Muscle layer of colon (tissue), 2 donors: ENCODE measurements around the gene LEMD1.
"Not testable (repeated sequence)": the region's sequence is repeated elsewhere in the genome, so short reads cannot be mapped to it uniquely, and the experiment has no call there.

Experiments
- H3K27ac ChIP-seq: one replicate; pipeline ENCODE4 v1.7.0; 2013; ENCODE audit warnings: low read depth, mild to moderate bottlenecking, low read length, moderate library complexity
- H3K27me3 ChIP-seq, 2 donors: one replicate each; pipeline ENCODE4 v1.7.0; 2013; ENCODE audit warnings: low read length in 2 of 2, mild to moderate bottlenecking in 2 of 2; ENCODE audit not compliant: insufficient read depth in 2 of 2, control insufficient read depth in 1 of 2
- H3K36me3 ChIP-seq: one replicate; pipeline ENCODE4 v1.7.0; 2013; ENCODE audit warnings: mild to moderate bottlenecking, low read length; ENCODE audit not compliant: insufficient read depth
- H3K4me1 ChIP-seq: one replicate; pipeline ENCODE4 v1.7.0; 2013; ENCODE audit warnings: mild to moderate bottlenecking, low read length; ENCODE audit not compliant: insufficient read depth
- H3K4me3 ChIP-seq, 2 donors: one replicate each; pipeline ENCODE4 v1.7.0; 2013; ENCODE audit warnings: low read length in 2 of 2, low read depth in 1 of 2, mild to moderate bottlenecking in 1 of 2, moderate library complexity in 1 of 2
- H3K9ac ChIP-seq: one replicate; pipeline ENCODE4 v1.7.0; 2013; ENCODE audit warnings: low read length
- H3K9me3 ChIP-seq: one replicate; pipeline ENCODE4 v1.7.0; 2013; ENCODE audit warnings: mild to moderate bottlenecking, low read length
- donor health status: abdominal sarcoma.
- donor health status: Adenocarcinoma of cecum.

Gene LEMD1

DNA sequence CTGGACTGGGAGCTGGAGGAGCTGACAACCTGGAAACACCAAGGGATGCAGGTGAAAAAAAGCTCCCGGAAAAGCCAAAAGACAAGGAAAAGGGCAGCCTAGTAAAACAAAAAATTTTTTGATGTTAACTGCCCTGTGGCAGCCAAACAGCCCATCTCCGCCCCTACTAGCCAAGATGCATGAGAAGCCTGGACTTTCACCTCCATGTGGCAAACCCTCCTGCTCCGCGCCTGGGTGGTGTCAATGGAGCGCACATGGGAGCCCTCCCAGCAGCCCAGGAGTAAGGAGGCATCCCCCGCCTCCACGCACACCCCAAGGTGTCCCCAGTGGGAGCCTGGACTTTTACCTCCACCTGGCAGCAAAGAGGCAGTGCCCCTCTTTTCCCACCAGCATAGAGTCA is 30.5 kb downstream of the LEMD1 start:
- Histone ChIP-seq H3K36me3 (no peaks in the 10 kb centered on the region), H3K4me3 (no peak overlapping the region), H3K27me3 (no peaks in the 10 kb centered on the region), H3K27ac (no peak overlapping the region), H3K4me1 (no peaks in the 10 kb centered on the region), H3K9me3 (no peaks in the 10 kb centered on the region), H3K9ac (no peak overlapping the region)

GRCh38 chr1:205387845-205388244 is 34.0 kb downstream of the LEMD1 start:
- Histone ChIP-seq H3K9me3 (no peaks in the 10 kb centered on the region), H3K27me3 (no peaks in the 10 kb centered on the region), H3K27ac (no peak overlapping the region), H3K36me3 (no peaks in the 10 kb centered on the region), H3K9ac (no peak overlapping the region), H3K4me1 (no peaks in the 10 kb centered on the region), H3K4me3 (no peak overlapping the region)

- not testable (repeated sequence) for H3K27me3 ChIP-seq, H3K9me3 ChIP-seq, H3K4me3 ChIP-seq, H3K4me1 ChIP-seq, H3K9ac ChIP-seq, H3K27ac ChIP-seq, H3K36me3 ChIP-seq
These were observed 38.9 kb downstream of the LEMD1 start for GRCh38 chr1:205382990-205383389.

DNA sequence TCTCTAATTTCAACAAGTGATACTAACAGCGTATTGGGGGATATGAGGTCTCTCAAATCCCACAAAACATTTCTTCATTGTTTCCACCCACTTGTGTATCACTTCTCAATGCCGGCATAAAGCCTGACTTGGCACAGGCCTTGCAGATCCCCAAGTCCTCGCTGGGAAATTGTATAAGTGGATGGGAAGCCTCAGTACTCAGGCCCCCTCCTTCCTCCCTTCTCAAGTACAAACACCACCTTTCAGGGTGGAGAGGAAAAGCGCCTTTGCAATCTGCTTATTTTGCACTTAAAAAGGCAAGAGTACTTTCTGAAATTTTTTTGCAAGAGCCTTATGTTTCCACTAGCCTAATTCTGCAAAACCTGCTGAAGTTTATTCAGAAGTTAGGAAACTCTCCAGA is 39.3 kb downstream of the LEMD1 start:
- H3K27ac ChIP-seq, result no peak overlapping the region
- H3K9me3 ChIP-seq, result no peaks in the 10 kb centered on the region
- H3K4me1 ChIP-seq, result no peaks in the 10 kb centered on the region
- H3K9ac ChIP-seq, result no peak overlapping the region
- H3K36me3 ChIP-seq, result no peaks in the 10 kb centered on the region
- no peaks in the 10 kb centered on the region for H3K27me3 ChIP-seq
- H3K4me3 ChIP-seq, result no peak overlapping the region

GRCh38 chr1:205381305-205381704 is 40.6 kb downstream of the LEMD1 start:
- H3K36me3 ChIP-seq, result no peaks in the 10 kb centered on the region
- no peak overlapping the region for H3K9ac ChIP-seq
- no peaks in the 10 kb centered on the region for H3K9me3 ChIP-seq
- H3K4me3 ChIP-seq, result no peak overlapping the region
- H3K27ac ChIP-seq, result no peak overlapping the region
- H3K4me1 ChIP-seq, result no peaks in the 10 kb centered on the region
- no peaks in the 10 kb centered on the region for H3K27me3 ChIP-seq

DNA sequence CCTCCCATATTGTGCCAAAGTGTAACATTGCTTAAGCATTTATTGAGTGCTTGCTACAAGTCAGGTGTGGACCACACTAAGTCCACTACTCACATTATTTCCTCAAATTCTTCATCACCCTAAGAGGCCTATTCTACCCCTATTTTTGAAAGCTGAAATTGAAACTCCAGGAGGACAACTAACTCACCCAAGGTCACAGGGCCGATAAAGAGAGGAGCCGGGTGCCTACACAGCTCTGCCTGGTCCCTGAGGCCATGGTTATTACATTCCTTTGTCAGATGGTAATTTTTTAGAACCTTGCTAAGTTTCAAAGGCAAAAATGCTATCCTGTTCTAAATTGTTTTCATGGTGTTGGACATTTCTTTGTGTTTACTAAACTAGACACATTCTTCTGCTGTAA is 41.0 kb downstream of the LEMD1 start:
- Histone ChIP-seq H3K9ac (no peak overlapping the region), H3K27ac (no peak overlapping the region), H3K9me3 (no peaks in the 10 kb centered on the region), H3K4me3 (no peak overlapping the region), H3K36me3 (no peaks in the 10 kb centered on the region), H3K4me1 (no peaks in the 10 kb centered on the region), H3K27me3 (no peaks in the 10 kb centered on the region)

DNA sequence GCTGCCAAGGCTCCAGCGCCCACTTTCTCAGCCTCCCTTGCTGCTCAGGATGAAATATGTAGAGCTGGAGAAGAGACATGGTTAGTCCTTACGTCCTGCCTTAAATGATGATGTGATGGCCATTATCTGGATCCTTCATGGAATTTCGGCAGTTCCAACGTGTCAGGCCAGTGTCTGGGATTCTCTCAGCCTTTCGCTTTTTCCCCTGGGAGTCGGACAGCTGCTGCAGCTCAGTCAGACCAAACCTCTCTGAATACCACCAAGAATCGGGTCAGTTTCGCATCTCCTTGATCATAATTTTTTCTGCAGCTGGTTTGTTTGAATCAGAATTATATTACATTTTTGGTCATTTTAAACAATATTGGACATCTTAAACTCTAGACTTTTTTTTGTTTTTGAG is 42.8 kb downstream of the LEMD1 start:
- Histone ChIP-seq H3K4me3 (no peak overlapping the region), H3K27me3 (peaks cover 0 to 6% of the 10 kb centered on the region in 2 donors), H3K9me3 (no peaks in the 10 kb centered on the region), H3K9ac (no peak overlapping the region), H3K36me3 (no peaks in the 10 kb centered on the region), H3K27ac (no peak overlapping the region), H3K4me1 (no peaks in the 10 kb centered on the region)

GRCh38 chr1:205377355-205377754 is 44.5 kb downstream of the LEMD1 start:
- Histone ChIP-seq H3K36me3 (no peaks in the 10 kb centered on the region), H3K27me3 (peaks cover 0 to 6% of the 10 kb centered on the region in 2 donors), H3K27ac (no peak overlapping the region), H3K4me3 (no peak overlapping the region), H3K4me1 (no peaks in the 10 kb centered on the region), H3K9me3 (no peaks in the 10 kb centered on the region), H3K9ac (no peak overlapping the region)

GRCh38 chr1:205376739-205377138 is 45.1 kb downstream of the LEMD1 start:
- no peak overlapping the region for H3K9ac ChIP-seq
- no peaks in the 10 kb centered on the region for H3K9me3 ChIP-seq
- H3K27me3 ChIP-seq, result peaks cover 0 to 6% of the 10 kb centered on the region in 2 donors
- no peaks in the 10 kb centered on the region for H3K36me3 ChIP-seq
- H3K4me3 ChIP-seq, result no peak overlapping the region
- H3K4me1 ChIP-seq, result no peaks in the 10 kb centered on the region
- H3K27ac ChIP-seq, result no peak overlapping the region

DNA sequence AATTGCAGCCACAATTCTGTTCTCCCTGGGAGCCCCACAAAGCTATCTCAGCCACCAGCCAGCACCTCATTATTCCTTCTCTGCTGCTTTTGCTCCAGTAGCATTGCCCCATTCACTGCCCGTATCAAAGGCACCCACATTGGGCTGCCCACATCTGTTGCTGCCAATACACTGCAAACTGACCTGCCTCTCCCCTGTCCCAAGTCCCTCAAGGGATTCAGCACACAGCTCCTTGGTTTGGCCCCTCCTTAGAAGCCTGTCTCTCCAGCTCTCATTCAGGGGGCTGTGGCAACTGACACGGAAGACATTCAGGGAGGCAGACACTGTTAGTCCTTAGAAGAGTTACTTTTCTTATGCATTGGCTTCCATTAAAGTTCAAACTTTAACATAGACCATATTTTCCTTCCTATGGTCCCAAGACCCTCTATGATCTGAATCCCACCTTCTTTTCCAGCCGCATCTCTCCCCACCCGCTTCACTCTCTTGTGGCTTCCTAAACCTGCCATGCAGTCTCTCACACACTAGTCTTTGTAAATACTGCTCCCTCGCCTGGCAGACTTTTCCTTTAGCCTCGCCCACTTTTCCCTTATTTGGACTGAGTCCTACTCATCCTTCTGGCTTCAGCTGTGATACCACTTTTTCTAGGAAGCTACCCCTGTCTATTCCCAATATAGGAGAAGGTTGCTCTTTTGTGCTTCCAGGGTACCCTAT is 45.9 kb downstream of the LEMD1 start:
- no peaks in the 10 kb centered on the region for H3K36me3 ChIP-seq
- H3K9ac ChIP-seq, result no peak overlapping the region
- no peaks in the 10 kb centered on the region for H3K9me3 ChIP-seq
- H3K27me3 ChIP-seq, result peaks cover 0 to 6% of the 10 kb centered on the region in 2 donors
- H3K4me1 ChIP-seq, result no peaks in the 10 kb centered on the region
- H3K4me3 ChIP-seq, result no peak overlapping the region
- H3K27ac ChIP-seq, result no peak overlapping the region

DNA sequence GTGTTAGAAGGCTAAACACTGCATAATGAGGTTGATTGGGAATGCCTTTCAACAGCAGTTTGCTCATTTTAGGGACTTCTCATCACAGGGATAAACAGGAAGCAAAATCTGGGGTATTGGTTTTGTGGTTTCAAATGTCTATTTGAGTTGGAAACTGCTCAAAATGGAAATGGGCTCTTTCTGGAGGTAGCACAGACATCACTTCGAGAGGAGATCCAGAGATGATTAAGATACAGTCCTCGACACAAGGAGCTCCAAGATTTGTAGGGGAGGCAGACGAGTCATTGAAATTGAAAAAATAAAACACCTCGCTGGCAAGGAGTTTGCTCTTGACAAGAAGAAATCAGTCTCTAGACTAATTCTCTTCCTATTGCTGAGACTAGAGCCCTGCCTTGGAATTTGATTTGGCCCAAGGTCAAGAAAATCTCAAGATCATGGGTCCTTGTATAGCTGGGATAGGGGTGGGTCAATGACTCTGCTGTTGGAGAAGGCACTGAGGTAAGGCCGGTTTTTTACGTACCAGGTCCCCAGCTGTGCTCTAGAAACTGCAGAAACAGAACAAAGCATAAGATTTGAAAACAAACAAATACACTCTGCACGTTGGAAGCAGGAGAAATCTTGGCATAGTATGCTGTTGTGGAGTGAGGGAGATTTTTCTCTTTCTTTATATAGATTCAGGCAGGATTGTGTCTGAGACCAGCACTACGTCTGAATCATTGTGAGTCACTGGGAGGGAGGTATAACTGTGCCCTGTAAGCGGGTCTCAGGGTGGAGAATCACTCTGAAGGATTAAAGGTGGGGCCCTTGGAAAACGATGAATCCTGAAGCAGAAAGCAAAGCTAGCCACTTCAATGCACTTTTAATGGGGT is 47.4 kb downstream of the LEMD1 start:
- Histone ChIP-seq H3K36me3 (no peaks in the 10 kb centered on the region), H3K9me3 (no peaks in the 10 kb centered on the region), H3K4me1 (no peaks in the 10 kb centered on the region), H3K27ac (no peak overlapping the region), H3K4me3 (no peak overlapping the region), H3K27me3 (peaks cover 0 to 6% of the 10 kb centered on the region in 2 donors), H3K9ac (no peak overlapping the region)
